Measurements from ENCODE around the gene ITPR3.
A peak's percentile ranks its signal among the peaks of the same experiment; 100 is the strongest.

ITPR3 gene

GRCh38 chr6:33705268-33705885, 84.3 kb downstream of the ITPR3 start:
- DNase-seq = no peak

GRCh38 chr6:33705955-33706725, 85.0 kb downstream of the ITPR3 start:
- DNase-seq = no peak

DNA sequence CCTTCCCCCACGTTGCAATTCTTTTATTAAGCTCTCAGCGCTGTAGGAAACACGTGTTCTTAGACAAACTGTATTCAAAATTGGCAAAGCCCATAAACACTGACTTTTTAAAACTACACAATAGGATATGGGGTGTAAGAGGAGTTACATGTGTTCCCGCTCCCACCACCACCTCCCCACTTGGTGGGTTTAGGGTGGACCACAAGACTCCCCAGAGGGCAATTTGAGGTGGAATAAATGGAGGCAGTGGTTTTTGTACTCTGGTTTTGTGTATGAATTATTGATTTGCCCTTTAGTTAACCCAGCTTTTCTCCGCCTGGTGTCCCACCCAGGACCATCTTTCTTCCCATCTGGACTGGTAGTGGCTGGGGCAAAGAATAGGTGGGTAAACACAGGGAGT, 86.6 kb downstream of the ITPR3 start:
- DNase-seq = no peak

- no peak for DNase-seq
Observed at GRCh38 chr6:33708516-33709204, 87.5 kb downstream of the ITPR3 start.

GRCh38 chr6:33709605-33710295, 88.6 kb downstream of the ITPR3 start:
- no peak for DNase-seq

GRCh38 chr6:33710296-33711121, 89.4 kb downstream of the ITPR3 start:
- no peak for DNase-seq

GRCh38 chr6:33711140-33712129, 90.3 kb downstream of the ITPR3 start, which contains the start of gene UQCC2:
Gene UQCC2, minus strand, starts transcription at chr6:33711700. Its CDS starts 14 bp downstream, at chr6:33711686.
- DNase-seq = peak; percentile 98

- DNase-seq = no peak
Observed at GRCh38 chr6:33712914-33713313, 91.8 kb downstream of the ITPR3 start.

GRCh38 chr6:33713786-33714185, 92.7 kb downstream of the ITPR3 start:
- DNase-seq = no peak

GRCh38 chr6:33714385-33715040, 93.4 kb downstream of the ITPR3 start:
- no peak for DNase-seq

- no peak for DNase-seq
Observed at GRCh38 chr6:33716379-33716778, 95.3 kb downstream of the ITPR3 start.

GRCh38 chr6:33716890-33717632, 95.9 kb downstream of the ITPR3 start:
- DNase-seq = no peak

DNA sequence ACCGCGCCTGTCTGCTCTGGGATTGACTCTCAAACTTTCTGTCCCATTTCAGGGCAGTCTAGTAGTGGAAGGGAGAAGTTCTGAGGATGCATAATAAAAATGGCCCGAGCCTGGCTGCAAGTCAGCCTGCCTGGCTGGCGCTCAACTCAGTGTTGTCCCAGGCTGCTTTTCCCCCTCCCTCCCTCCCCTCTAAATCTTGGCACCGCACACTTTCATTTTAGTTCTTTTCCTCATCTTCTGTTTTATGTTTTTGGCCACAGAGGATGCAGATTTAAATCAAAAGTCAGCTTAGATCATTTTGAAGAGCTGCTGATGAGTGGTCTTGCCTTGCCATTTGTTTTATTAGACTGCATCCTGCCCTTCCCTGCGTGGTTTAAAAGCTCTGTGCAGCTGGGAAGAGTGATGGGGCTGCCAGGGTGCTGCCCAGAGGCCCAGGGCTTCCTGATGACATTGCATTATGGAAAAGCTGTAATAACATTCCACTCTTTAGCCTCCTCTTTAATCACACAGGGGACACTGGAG, 96.9 kb downstream of the ITPR3 start:
- DNase-seq = no peak

DNA sequence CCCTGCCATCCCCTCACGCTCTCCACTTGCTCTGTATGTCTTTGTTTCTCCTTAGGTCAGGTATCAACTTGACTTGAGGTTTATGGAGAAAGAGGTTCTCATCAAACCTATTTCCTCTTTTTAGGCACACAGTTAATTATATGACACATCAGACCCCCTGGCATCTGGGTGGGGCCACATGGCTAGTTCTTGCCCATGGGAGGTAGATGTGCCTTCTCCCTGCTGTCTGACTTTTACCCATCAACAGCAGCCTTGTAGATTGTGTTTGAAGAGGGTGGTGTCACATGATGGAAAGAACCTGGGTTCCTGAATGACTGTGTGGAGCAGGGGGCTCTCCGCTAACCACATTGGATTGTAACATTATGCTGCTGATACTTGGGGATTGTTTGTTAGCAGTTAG, 97.6 kb downstream of the ITPR3 start:
- DNase-seq = no peak

DNA sequence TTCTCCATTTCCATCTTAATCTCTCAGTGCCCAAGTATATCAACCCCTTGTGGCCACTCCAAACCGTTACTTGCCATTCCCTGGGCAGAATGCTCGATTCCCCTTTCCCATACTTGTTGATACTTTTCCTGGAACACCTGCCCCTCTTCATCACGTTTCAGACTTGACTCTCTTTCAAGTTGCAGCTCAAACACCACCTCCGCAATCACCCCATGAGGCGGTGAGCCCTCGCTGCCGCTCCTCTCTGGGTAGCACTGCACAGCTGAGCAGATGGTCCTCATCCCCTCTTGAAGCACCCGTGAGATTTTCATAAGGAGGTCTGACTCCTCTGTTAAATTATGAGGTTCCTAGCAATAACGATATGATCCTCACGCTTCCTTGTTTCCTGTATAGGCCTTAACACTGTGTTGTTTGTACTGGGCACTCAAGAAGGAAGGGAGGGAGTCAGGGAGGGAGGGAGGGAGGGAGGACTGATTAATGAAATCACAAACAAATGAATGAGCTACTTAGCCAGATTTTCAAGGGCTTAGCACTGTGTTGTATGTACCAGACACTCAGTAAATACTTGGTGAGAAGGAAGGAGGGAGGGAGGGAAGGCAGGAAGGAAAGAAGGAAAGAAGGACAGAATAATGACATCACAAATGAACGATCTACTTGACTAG, 98.3 kb downstream of the ITPR3 start:
- no peak for DNase-seq

GRCh38 chr6:33720998-33721397, 99.9 kb downstream of the ITPR3 start:
- DNase-seq = no peak

DNA sequence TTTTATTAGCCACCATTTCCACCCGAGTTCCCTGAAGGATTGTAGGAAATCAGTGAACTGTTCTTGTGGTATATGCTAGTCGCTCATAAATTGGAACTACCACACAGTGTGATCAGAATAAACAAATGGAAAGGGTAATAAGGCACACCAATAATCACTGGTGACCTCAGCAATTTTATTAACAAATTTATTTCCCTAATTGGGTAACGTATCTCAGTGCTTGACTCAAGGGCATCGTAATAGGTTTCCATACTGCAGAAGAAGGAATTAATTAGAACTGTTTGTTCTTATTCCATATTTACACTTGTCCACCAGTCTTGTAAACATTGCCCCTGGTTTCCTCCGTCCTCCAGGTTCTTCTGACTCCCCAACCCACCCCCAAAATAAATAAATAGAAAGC, 100.4 kb downstream of the ITPR3 start:
- DNase-seq = no peak

- DNase-seq = no peak
Observed at GRCh38 chr6:33722103-33722623, 101.0 kb downstream of the ITPR3 start.

All from stimulated activated CD4-positive, alpha-beta T cell treated with anti-CD3 and anti-CD28 coated beads, Interleukin-1b, Interleukin-23, amount 100 ng/mL, for 48 hours (primary cell).